Suprapubic skin (tissue), 3 donors: ENCODE measurements around the gene RPS6KA5.

Source experiments
- EP300 ChIP-seq: sonication (generic); formaldehyde crosslinking; IDR thresholded peaks from one replicate; pipeline ENCODE4 v1.6.1; 2017; ENCODE audit warnings: antibody characterized with exemption
- POLR2A ChIP-seq, 2 donors: fragments of 450-650 bp; IDR thresholded peaks; one replicate each; pipeline ENCODE4 v1.6.1; 2017; ENCODE audit warnings: antibody characterized with exemption in 2 of 2, mild to moderate bottlenecking in 2 of 2, moderate library complexity in 2 of 2
- TF ChIP-seq, protein P1 (sequence below), 2 donors: fragments of 200-600 bp in 1 of 2; fragments of 450-650 bp in 1 of 2; sonication (generic) in 1 of 2; IDR thresholded peaks; one replicate each; pipeline ENCODE4 v1.5.1; 2016 to 2019; ENCODE audit warnings: antibody characterized with exemption in 2 of 2, mild to moderate bottlenecking in 1 of 2, moderate library complexity in 1 of 2

DNA sequence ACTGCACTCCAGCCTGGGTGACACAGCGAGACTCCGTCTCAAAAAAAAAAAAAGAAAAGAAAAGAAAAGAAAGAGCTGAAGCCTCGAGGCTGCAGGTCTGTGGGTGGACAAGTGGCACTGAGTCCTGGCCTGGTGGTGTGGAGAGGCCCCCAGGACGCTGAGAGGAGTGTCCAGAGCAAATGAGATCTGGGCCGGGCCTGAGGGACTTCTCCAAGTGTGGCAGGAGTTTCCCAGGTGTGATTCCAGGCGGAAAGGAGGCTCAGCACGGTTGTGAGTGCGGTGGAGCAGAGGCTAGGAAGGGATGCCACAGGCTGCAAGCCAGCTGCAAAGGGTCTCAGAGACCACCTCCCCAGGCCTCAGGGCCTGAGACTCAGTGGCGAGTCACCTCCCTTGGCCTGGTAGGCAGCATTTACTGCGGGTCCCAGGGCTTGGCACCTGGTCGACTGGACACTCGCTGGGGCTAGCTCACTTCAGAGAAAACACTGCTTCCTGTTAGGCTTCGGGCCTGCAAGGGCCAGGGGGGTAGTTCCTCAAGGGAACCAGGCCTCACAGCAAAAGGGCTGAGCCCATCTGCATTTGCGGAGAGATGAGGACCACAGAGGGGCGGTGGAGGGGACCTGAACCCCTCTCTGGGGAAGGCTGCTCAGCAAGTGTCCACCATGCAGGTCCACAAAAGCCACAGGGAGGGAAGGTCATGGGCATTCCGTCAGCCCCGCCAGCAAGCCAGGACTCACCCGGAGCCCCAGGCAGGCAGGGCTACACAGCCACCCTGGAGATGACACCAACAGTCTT lies 256.0 kb downstream of the RPS6KA5 start:
- TF ChIP-seq, protein P1, sequence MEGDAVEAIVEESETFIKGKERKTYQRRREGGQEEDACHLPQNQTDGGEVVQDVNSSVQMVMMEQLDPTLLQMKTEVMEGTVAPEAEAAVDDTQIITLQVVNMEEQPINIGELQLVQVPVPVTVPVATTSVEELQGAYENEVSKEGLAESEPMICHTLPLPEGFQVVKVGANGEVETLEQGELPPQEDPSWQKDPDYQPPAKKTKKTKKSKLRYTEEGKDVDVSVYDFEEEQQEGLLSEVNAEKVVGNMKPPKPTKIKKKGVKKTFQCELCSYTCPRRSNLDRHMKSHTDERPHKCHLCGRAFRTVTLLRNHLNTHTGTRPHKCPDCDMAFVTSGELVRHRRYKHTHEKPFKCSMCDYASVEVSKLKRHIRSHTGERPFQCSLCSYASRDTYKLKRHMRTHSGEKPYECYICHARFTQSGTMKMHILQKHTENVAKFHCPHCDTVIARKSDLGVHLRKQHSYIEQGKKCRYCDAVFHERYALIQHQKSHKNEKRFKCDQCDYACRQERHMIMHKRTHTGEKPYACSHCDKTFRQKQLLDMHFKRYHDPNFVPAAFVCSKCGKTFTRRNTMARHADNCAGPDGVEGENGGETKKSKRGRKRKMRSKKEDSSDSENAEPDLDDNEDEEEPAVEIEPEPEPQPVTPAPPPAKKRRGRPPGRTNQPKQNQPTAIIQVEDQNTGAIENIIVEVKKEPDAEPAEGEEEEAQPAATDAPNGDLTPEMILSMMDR (IDR thresholded peaks at IDR 0.05): no peak
- TF ChIP-seq POLR2A (IDR thresholded peaks at IDR 0.05): no peak
- no peak for TF ChIP-seq EP300
